GM19455 (cell line): ENCODE results near the gene THAP6.
"Not testable (repeated sequence)": the region's sequence is repeated elsewhere in the genome, so short reads cannot be mapped to it uniquely, and the experiment has no call there.

ENCODE experiments used
- ATAC-seq: cut with Tn5 transposase; IDR thresholded peaks from one replicate; pipeline ENCODE4 v1.9.1; 2021; ENCODE audit not compliant: unreplicated experiment

THAP6 gene

DNA sequence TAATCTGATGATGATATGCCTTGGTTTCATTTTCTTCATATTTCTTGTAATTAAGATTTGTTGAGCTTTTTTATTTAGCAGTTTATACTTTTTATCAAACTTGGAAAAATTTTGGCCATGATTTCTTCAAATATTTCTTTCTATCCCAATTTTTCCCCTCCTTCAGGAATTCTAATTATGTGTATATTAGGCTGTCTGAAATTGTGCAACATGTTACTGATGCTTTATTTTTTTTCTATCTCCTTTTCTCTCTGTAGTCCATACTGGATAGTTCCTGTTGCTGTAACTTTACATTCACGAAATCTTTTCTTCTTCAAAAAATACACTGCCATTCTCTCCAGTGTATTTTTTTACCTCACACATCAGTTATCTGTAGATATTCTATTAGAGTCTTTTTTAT is 10.8 kb downstream of the THAP6 start:
- ATAC-seq: no peak

DNA sequence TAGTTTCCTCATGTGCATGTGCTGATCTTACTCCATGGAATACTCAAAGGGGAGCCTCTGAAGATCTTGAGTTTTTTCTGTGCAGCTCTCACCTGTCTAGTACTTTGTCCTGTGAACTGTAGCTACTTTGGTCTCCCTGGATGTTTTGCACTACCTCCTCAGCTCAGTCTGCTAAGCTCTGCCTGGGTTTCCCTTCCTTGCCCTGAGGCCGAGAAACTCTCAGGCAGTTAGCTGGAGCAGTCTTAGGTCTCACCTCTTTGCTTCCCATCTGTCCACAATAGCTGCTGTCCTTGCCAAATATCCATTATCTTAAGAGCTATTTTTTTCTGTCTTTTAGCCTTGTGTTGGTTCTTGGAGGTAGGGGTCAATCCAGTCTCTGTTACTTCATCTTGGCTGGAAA is 11.6 kb downstream of the THAP6 start:
- no peak for ATAC-seq

DNA sequence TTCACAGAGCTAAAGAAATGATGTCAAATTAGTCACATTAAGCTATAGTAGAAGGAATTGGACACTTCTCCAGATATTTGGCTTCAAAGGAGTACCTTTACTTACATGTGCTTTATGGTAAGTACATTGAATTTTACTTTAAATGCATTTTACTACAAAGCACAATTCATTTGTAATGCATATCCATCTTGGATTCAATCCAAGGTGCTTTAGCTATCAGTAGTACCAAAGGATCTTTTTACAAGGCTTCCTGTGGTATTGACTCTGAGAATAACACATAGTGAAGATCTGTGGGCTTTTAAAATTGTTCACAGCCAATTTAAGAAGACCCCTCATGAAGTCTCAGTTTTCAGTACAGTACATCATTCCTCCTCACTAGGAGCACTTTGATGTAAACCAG is 13.2 kb downstream of the THAP6 start:
- no peak for ATAC-seq

DNA sequence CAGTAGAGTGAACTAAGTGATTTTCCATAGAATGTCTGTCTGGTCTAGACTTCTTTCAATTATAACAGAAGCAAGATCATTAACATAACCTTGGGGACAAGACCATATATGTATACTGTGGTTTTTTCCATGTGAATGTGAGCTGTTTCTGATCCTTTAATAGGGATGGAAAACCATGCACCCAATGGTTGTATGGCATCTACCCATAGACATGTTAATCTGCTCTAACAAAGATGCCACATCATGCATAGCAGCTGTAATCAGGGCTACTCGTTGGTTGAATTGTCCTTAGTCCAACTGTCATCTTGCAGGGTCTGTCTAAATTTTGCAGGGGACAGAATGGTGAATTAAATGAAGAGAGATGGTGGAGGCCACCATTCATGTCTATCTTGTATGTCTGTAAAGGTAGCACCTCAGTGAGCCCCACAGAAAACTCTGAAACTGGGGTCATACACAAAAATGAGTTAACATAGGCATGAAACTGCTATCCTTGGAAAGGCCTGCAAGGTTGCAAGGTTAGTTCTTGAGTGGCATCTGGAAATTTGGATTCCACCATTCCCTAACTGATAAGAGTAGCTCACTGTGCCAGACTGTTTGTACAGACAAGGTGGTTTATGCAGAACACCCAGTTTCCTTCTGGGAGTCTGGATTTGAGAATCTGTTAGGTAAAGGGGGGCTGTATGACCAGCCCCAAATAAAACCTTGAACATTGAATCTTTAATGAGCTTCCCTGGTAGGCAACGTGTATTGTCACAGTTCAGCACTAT is 16.5 kb downstream of the THAP6 start:
- ATAC-seq: no peak

DNA sequence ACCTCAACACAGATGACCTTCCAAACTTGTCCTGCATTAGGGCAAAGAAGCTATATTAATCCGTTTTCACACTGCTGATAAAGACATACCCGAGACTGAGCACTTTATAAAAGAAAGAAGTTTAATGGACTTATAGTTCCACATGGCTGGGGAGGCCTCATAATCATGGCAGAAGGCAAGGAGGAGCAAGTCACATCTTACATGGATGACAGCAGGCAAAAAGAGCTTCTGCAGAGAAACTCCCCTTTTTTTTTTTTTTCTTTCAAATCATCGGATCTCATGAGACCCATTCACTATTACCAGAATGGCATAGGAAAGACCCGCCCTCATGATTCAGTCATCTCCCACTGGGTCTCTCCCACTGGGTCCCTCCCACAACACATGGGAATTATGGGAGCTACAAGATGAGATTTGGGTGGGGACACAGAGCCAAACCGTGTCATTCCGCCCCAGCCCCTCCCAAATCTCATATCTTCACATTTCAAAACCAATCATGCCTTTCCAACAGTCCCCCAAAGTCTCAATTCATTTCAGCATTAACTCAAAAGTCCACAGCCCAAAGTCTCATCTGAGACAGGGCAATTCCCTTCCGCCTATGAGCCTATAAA is 17.4 kb downstream of the THAP6 start:
- not testable (repeated sequence) for ATAC-seq

DNA sequence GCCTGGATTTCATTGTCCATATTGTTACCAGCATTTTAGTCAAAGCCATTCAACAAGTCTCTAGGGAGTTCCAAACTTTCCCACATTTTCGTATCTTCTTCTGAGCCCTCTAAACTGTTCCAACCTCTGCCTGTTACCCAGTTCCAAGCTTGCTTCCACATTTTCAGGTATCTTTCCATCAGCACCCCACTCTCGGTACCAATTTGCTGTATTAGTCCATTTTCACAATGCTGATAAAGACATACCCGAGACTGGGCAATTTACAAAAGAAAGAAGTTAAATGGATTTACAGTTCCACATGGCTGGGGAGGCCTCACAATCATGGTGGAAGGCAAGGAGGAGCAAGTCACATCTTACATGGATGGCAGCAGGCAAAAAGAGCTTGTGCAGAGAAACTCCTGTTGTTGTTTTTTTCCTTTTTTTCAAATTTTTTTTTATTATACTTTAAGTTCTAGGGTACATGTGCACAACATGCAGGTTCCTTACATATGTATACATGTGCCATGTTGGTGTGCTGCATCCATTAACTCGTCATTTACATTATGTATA is 19.1 kb downstream of the THAP6 start:
- not testable (repeated sequence) for ATAC-seq

DNA sequence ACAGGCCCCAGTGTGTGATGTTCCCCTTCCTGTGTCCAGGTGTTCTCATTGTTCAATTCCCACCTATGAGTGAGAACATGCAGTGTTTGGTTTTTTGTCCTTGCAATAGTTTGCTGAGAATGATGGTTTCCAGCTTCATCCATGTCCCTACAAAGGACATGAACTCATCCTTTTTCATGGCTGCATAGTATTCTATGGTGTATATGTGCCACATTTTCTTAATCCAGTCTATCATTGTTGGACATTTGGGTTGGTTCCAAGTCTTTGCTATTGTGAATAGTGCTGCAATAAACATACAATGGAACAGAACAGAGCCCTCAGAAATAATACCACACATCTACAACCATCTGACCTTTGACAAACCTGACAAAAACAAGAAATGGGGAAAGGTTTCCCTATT is 19.7 kb downstream of the THAP6 start:
- not testable (repeated sequence) for ATAC-seq

DNA sequence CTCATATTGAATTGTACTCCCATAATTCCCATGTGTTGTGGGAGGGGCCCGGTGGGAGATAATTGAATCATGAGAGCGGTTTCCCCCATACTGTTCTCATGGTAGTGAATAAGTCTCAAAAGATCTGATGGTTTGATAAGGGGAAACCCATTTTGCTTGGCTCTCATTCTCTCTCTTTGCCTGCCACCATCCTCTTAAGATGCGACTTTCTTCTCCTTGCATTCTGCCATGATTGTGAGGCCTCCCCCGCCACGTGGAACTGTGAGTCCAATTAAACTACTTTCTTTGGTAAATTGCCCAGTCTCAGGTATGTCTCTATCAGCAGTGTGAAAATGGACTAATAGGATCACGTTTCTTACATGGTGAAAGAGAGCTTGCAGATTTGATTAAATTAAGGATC is 23.0 kb downstream of the THAP6 start:
- not testable (repeated sequence) for ATAC-seq

DNA sequence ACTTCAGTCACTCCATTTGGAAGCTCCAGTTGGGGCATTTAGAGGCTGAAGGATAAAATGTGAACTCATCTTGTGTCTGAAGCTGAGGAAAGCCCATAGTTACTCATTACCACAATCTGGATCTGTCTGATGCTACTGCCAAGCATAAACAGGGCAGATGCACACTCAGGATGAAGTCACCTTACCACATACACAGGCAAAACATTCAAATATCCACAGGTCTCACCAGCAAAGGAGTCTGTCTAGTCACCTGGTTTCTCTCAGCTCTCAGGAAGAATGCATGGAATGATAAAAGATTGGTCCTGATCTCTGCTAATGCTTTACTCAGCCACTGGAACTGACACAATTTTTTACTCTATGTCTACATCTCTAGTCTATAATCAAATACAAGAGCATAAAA is 28.6 kb downstream of the THAP6 start:
- ATAC-seq: no peak

DNA sequence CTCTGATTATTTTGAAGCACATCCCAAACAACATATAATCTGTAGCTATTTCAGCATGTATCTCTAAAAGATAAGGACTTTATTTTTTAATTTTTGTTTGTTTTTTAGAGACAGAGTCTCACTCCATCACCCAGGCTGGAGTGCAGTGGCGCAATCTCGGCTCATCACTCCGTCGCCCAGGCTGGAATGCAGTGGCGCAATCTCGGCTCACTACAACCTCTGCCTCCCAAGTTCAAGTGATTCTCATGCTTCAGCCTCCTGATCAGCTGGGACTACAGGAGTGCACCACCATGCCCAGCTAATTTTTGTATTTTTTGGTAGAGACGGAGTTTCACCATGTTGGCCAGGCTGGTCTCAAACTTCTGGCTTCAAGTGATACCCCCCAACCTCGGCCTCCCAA is 29.9 kb downstream of the THAP6 start:
- not testable (repeated sequence) for ATAC-seq

DNA sequence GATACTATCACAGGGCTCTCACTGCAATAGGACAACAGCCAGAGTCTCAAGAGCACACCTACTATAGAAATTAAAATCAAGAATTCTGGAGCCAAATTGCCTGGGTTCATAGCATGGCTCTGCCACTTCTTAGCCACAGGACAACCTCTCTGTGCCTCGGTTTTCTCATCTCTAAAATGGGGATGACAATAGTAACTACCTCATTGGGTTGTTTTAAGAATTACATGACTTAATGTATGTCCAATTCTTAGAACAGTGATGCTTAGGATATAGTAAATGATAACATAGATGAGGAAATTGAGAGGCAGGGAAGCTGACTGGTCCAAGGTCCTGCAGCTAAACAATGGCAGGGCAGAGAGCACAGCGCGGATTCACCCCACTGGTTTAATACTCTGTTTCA is 30.6 kb downstream of the THAP6 start:
- no peak for ATAC-seq

DNA sequence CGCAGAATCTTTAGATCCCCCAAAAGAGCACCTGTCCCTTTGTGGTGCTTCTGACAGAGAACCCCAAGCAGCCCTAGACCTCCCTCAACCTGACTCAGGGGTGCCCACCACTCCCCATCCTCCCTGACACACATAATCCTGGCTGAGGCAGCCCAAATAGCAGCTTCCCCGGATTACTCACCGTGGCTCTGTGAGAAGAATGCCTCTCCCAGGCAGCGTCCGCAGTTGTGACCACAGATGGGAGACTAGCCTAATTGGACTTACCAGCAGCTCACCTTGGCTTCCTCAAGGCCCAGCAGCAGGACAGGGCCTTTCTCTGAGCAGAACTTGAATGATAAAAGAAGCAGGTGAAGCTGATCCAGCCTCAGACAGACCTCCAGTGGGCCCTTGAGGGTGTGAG is 31.3 kb downstream of the THAP6 start:
- no peak for ATAC-seq

DNA sequence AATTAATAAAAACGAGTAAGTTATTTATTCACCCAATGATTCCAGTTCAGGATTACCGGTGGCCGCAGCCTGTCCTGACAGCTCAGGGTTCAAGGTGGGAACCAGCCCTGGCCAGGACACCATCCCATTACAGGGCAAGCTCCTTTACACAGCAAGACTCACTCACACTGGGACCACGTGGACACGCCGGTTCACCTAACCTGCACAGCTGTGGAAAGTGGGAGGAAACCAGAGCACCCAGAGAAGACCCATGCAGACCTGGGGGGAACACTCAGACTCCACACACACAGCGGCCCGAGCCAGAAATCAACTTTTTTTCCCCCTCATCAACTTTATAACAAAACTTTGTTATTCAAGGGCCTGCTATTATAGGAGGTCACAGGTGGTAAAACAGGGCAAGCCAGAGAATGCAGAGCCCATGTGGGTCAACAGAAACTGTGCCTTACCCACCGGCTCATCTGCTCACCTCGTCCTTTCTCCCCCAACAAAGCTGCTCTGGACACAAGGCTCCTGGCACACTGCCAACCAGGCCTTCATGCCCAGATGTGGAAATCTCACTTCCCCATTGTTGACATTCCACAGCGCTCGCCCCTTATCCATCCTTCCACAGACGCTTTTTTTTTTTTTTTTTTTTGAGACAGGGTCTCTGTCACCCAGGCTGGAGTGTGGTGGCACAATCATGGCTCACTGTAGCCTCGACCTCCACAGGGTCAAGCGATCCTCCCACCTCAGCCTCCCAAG is 33.5 kb downstream of the THAP6 start:
- no peak for ATAC-seq

DNA sequence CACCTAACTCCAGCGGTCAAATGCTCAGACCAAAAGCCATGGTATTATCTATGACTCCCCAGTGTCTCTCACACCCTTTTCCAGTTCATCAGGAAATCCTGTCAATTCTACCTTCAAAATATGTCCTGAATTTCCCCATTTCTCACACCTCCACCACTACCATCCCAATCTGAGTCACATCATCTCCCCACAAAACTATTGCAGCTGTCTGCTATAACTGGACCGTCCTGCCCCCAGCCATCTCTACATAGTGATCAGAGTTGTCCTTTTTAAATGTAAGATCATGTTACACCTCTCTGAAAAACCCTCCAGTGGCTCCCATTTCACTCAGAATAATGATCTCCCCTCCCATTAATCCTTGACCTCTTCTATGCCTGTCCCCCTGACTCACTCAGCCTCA is 34.7 kb downstream of the THAP6 start:
- no peak for ATAC-seq

DNA sequence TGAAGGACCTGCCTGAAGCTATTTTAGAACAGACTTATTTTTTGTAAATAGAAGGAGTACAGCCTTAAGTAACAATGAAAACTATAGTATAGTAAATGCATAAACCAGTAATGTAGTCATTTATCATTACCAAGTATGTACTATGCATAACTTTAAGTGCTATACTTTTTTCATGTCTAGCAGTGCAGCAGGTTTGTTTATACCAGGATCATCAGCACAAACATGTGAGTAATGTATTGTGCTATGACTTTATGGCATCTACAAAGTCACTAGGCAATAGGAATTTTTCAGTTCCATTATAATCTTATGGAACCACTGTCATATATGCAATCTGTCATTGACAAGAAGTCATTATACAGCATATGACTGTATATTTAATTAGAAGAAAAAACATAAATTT is 38.2 kb downstream of the THAP6 start:
- ATAC-seq: no peak

DNA sequence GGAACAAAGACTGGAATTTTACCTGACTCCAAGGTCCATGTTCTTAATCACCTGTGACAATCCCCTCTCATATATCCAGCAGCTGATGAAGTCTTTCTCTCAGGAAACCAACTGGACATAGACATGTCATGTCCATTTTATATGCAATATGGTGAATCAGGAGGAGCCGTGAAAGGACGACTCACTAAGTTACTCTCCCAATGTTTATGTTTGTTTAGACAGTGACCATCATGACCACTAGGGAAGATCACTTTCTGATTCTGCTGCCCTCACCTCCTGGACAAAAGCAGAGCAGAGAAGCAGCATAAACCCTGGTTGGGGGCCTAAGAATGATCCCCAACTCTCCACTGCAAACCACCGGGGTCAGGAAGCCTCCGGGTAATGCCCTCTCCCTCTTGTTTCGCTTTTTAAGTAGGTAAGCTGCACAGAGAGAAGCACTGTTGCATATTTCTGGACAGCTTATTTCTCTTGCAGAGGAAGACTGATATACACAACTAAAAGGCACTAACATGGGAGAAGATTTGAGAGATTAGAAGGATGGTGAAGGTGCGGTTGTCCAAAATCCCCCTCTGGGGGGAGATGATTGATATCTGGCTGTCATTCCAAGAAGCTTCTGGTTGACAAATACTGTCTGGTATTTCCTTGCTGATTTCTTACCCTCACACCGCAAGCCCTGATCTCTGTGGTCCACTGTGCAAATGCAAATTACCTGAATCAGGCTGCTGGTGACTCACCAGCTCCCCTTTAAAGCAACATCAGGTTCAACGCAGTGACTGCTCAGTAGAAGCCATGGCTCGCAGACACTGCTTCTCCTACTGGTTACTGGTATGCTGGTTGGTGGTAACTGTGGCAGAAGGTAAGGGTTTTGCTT is 41.3 kb downstream of the THAP6 start, which contains the start of gene ODAPH:
TSS of gene ODAPH (plus strand) at position 773 of the 871 bp plus-strand sequence. CDS start at position 790, 17 bp downstream.
- peak; percentile 95 for ATAC-seq

DNA sequence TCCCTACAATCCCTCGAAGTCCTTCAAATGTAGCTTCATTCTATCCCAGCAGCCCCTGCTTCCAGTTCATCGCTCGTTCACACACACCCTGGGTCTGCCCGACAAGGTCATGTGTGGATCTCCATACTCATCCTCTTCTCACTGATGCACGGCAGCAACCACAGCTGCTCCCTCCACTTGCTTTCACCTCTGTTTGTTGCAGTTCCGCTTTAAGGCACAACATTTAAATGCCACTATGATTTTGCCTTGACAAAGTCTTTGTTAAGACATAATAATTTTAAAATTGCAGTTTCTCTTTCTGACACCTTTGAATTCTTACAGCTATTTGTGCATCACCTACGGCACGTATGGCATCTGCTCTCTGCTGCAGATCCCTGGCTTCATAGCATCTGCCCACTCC is 43.4 kb downstream of the THAP6 start:
- no peak for ATAC-seq

DNA sequence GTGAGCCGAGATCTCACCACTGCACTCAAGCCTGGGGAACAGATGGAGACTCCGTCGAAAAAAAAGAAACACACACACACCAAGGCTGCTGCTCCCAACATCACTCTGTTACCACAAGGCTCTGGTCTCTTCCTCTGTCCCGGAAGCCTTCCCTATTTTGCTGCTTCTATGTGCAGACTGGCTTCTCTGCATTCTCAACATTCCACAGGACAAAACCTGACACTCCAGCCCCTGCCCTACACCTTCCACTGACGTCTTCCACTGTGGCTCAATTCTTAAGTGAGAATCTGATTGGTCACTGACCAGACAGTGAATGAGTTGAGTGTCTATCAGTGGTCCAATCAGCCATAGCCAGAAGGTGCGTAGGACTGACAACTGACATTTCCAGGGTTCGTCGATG is 47.5 kb downstream of the THAP6 start:
- no peak for ATAC-seq

DNA sequence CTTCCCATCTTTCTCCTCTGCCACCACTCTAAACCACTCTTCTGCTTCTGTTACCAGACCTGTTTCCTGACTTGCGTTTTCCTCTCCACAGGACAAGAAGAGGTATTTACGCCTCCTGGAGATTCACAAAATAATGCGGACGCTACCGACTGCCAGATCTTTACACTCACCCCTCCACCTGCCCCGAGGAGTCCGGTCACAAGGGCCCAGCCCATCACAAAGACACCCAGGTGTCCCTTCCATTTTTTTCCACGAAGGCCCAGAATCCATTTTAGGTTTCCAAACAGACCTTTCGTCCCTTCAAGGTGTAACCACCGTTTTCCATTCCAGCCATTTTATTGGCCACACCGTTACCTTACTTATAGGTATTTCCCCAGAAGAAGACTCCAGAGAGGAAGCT is 49.8 kb downstream of the THAP6 start:
- ATAC-seq: no peak

DNA sequence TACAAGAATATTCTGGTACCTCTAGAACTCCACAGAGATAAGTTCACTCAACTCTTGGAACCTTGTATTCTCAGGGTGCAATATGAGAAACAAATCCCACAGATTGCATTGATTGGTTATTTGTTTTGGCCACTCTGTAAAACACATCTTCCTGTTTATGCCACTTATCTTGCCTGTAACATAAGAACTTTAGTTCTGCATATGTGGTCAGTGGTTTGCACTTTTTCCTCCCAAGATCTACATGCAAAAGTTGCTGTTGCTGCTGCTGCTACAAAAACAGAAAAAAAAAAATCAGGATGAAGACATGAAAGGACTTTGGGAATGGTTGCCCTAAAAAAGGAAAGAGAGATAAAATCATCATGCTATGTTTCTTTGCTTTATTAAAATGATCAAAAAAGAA is 51.2 kb downstream of the THAP6 start:
- no peak for ATAC-seq

DNA sequence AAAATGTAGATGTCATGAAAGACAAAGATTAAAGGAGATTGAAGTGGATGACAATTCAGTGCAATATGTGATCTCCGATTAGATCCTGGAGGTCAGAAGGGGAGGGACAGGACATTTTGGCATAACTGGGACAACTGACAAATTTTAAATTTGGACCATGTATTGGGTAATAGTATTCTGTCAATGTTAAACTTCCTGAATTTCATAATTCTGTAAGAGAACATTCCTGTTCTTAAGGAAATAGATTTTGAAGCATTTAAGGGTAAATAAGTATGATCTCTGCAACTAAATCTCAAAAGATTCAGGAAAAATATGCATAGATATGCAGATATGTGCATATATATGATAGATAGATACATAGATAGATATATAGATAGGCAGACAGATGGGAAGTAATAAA is 52.6 kb downstream of the THAP6 start:
- ATAC-seq: no peak
